OCI-M2 (cell line): ENCODE data around the gene NRXN3.

Source experiments
- DNase-seq: peaks from one replicate; lab custom pipeline; 2025; ENCODE audit not compliant: unreplicated experiment; lab: John Stamatoyannopoulos, UW

NRXN3 gene

DNA sequence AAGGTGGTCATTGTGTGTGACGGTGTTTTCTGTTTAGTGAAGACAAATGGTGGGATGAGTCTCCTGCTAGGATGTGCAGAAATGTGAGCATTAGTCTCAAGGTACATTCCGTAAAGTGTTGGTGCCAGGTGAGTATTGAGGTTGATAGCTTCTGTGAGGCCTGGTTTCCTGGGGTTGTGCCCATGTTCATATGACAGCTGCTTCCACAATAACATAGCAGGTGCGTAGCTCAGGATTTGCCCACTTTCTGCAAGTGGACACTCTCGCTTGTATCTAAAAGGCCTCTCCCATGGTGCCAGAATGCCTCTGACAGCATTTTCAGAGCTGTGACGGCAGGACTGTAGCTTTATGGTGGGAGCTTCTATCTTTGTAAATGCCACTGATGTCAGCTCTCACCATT, 1209.1 kb downstream of the NRXN3 start:
- DNase-seq: no peak

- DNase-seq: no peak
These were observed 1212.9 kb downstream of the NRXN3 start for GRCh38 chr14:79383031-79383430.

GRCh38 chr14:79383475-79383874, 1213.3 kb downstream of the NRXN3 start:
- no peak for DNase-seq

DNA sequence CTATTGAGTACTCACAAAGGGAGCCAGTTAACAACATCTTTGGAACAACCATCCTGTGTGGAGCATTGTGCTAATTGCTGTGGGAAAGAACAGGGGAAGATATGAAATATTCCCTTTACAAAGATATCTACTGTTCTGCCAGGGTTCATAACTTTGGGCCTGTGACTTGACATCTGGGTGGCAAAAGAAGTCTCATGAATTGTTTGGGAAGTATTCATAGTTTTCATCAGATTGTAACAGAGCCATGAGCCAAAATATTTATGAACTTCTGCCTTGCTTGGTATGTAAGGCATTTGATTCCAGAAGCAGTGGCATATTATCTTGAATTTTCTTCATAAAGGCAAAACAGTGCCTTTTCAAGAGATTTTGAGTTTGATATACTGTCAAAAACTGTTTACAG, 1224.9 kb downstream of the NRXN3 start:
- DNase-seq: no peak

DNA sequence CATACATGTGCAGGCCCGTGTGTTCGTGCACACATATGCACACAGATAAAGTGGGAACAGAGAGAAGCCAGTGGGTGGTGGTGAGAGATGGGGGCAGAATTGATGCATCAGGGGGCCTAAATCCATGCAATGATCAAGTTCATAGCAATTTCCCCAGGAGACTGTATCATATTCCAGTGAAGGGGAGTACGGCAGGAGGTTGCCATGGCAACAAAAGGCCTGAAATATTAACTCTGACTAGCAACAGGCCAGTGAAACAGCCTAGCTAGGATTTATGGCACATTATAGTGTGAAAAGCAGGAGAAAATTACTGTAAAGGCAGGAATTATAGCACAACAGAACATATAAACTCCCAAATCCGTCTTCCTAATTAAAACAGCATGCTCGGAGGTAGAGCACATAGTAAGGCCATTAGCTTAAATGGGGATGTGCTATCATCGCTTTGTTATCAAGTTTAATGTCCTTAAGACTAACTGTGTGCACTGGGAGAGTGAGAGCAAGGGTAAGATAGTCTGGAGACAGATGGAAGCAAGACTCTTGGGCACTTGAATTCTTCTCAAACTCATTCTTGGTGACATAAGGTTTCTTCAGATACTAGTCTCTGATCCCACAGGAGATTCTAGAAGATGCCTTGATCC, 1234.8 kb downstream of the NRXN3 start:
- no peak for DNase-seq

- no peak for DNase-seq
These were observed 1235.3 kb downstream of the NRXN3 start for GRCh38 chr14:79405512-79405910.

GRCh38 chr14:79407572-79407971, 1237.4 kb downstream of the NRXN3 start:
- DNase-seq: no peak

DNA sequence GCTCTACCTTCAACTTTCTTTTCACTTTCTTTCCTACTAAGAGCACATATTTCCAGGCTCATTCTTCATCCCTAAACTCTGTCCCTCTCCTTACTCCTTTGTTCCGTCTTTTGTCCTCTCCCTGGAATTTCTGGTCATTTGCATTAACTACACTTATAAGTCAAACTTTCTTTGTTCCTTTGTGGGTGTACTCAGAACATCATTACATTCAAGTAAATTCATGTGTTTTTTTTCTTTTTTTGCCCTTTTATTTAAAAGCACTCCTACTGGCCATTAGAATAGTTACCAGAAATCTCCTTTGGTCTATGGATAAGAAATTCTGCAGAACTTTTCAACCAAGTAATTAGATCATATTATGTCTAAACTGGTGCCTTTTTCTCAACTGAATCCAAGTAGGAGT, 1238.5 kb downstream of the NRXN3 start:
- DNase-seq: no peak

DNA sequence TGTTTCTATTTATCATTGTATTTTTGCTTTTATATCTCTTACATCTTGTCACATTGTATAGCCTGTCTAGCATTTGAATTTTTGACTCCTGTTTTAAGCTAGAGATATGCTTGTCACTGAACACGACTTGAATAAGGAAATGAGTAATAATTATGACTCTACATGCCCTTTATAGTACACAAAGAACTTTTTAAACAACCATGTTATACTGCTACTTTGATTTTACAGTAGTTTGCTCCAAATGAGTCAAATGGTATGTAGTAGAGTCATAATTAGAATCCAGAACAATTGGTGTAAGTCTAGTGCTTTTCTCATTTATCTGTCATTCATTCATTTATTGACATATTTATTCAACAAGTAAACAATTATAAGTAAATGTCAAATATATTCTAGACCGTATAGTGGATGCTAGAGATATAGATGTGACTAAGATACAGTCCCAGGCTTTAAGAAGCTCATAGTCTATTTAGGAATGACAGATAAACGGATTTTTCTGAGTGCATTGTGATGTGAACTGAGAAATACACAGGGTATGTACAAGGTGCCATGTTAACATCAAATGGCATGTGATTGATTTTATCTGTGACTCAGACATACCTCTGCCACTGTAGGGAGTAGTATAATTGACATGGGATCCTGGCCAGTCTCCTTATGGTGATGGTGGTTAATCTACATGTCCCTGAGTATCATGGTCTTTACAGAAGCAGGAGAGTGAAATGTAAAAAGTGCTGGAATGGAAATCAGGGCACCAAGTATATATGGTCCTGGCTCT, 1241.4 kb downstream of the NRXN3 start:
- DNase-seq: no peak

- DNase-seq: no peak
These were observed 1242.6 kb downstream of the NRXN3 start for GRCh38 chr14:79412822-79413221.

DNA sequence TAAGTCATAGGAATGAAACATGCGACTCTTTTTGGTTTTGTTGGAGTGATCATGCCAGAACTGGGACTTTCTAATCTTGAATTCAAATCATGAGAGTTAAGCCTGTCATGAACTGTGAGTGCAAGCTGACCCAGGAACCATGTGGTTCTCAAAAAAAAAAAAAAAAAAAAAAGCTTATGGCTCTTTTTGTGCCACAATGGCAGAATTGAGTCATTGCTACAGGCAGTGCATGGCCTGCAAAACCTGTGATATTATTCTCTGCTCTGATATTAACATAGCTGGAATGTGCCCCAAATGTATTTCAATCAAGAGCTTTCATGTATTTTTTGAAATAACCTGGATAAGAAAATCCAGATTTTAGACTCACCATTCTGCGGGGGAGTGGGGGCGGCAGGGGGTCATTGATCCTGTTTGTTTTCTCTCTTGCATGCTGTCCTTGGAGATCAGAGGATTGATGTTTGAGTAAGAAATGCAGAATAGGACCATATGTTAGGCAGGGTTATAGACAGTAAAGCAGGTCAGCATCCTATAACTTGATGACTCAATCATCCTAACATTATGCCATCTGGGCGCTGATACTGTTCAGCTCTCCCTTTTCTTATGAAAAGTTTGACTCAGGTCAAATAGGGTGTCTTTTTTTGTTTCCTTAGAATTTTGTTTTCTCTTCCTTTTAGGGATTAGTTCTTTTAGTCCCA, 1243.7 kb downstream of the NRXN3 start:
- no peak for DNase-seq

- DNase-seq: no peak
These were observed 1245.6 kb downstream of the NRXN3 start for GRCh38 chr14:79415726-79416125.

DNA sequence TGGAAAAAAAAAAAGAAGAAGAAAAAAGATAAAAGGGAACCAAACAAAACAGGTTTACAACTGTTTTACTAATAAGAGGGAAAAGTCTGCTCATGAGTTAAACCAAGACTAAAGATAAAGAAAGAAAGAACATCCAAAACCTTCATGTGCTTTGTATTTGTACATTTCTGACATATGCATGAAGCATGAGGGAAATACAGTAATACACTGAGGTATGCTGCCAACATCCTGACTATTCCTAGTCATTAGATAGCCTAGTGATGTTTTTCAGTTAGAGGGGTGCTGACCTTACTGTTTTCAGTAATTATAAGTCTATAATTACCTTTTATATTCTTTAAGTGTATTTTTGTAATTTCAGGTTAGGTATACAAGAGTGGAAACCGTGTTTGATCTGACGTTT, 1247.8 kb downstream of the NRXN3 start:
- DNase-seq: no peak

- DNase-seq: no peak
These were observed 1248.7 kb downstream of the NRXN3 start for GRCh38 chr14:79418649-79419415.

GRCh38 chr14:79419571-79420327, 1249.6 kb downstream of the NRXN3 start:
- no peak for DNase-seq

DNA sequence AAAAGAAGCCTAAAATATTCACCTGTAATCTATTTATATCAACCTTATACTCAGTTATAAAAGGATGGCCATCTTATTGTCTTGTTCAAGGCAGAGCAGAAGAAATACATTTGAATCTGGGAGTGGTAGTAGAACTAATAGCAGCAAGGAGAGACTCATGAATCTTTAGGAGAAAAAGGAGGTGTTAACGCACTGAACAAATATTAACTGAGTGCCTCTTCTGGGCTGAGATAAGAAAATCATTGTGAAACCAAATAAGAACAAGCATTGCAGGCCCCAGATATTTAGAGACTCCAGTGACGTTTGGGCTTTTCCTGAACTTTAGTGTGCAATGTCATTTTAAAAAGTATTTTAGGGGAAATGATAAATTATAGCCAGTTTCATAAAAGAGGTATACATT, 1250.6 kb downstream of the NRXN3 start:
- no peak for DNase-seq

- no peak for DNase-seq
These were observed 1251.6 kb downstream of the NRXN3 start for GRCh38 chr14:79421811-79422210.

DNA sequence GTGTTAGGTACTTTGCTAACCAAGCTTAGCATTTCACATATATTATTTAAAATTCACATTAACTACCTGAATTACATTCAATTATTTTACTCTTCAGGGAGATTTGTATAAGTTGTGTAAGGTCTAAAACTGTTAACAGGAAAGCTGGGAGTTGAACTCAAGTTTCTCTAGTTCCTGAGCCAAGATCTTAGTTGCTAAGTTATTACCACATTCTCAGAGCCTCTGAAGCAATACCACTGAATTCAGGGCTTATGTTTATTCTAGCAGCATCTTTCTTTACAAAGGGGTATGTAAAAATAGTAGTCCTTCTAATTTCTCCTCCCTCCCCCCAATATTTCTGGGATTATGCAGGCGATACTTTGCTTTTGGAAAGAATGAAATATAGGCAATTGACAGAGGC, 1254.3 kb downstream of the NRXN3 start:
- DNase-seq: no peak

DNA sequence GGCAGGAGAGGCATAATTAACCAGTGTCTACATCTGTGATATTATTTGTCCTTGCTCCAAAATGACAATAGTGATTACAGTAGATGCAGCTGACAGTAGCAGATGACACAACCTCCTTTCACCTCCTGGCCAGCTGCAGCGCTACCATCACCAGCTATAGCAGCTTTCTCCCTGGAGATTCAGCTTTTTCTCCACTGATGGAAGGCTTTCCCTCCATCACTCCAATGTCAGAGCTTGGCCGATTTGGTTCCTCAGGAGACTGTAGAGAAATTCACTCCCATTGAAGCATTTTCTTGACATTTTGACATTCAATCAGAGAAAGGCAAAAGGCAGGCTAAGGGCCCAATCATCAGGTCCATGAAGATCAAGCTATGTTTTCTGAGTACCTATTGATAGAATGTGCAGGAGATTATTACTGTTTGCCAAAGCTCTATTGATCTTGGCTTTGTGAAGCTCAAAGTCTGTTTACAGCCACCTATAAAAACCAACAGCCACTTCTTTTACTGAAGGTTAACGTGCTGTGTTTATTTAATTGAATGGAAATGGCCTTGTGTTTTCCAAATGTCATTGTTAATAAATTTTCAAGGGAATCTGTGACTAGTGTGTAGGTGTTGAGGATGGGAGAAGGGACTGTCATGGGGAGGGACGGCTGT, 1256.1 kb downstream of the NRXN3 start:
- no peak for DNase-seq

DNA sequence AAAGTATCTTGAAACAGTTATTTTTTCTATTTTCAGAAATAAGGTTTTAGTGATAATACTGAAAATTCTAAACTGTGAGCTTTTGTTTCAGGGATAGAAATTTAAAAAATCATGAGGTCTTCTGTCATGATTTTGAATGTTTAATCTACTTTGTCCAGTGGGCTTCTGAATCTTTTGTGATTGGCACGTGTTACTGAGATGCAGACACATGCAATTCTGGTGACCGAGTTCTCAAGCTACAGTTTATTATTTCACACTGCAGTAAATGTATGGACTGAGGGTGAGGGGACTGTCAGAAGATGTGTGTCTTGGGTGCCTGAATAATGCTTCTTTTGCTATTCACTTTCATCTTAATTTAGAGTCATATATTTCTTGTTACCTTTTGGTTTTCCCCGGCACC, 1262.5 kb downstream of the NRXN3 start:
- no peak for DNase-seq
